GM12801 (cell line): ENCODE measurements around the gene KAT6B.

ENCODE experiments used
- TF ChIP-seq, protein P1 (sequence below): IDR thresholded peaks from one replicate; pipeline ENCODE4 v1.5.1; 2011; ENCODE audit warnings: control low read depth; ENCODE audit not compliant: insufficient read length; ENCODE audit errors: extremely low read depth

Gene KAT6B

DNA sequence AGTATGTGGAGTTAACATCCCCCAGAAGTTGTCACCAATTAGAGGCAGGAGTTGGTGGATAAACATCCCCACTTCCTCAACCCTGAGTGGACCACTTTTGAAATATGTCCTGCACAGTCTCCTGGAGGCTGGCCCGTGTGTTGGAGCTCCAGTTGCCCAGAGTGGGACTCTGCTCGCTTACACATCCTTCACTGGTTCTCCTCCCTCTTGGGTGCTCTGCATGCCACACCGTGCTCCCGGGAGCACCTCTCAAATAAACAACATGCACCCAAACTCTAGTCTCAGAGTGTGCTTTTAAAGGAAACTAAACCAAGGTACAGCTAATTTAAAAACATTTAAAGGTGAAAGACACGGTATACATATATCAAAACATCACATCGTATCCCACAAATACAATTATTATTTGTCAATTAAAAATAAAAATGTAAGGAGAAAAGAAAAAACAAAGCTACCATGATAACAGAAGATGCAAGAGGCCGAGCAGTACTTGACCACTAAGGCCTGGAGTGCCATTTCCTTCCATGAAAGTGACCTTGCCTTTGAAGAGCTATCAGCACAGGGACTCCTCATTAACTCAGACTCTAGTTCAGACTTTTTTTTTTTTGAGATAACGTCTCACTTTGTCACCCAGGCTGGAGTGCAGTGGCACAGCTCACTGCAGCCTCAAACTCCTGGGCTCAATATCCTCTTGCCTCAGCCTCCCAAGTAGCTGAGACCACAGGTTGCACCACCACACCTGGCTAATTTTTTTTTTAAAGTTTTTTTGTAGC, 237.2 kb downstream of the KAT6B start:
- TF ChIP-seq, protein P1, sequence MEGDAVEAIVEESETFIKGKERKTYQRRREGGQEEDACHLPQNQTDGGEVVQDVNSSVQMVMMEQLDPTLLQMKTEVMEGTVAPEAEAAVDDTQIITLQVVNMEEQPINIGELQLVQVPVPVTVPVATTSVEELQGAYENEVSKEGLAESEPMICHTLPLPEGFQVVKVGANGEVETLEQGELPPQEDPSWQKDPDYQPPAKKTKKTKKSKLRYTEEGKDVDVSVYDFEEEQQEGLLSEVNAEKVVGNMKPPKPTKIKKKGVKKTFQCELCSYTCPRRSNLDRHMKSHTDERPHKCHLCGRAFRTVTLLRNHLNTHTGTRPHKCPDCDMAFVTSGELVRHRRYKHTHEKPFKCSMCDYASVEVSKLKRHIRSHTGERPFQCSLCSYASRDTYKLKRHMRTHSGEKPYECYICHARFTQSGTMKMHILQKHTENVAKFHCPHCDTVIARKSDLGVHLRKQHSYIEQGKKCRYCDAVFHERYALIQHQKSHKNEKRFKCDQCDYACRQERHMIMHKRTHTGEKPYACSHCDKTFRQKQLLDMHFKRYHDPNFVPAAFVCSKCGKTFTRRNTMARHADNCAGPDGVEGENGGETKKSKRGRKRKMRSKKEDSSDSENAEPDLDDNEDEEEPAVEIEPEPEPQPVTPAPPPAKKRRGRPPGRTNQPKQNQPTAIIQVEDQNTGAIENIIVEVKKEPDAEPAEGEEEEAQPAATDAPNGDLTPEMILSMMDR: no peak

DNA sequence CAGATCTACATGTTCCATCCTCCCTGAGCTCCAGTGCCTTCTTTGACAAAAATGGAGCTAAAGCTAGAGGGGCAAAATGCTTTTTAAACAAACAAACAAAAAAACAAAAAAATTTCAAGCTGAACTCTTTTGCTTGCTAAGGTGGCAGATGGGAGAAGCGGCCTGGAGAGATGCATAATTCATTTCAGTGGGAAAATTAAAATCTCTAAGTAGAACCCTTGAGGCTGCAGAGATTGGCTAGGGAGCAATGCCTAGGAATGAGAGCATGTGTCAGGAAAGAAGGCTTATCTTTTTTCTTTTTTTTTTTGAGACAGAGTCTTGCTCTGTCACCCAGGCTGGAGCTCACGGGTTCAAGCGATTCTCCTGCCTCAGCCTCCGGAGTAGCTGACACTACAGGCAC, 238.7 kb downstream of the KAT6B start:
- TF ChIP-seq, protein P1: no peak

DNA sequence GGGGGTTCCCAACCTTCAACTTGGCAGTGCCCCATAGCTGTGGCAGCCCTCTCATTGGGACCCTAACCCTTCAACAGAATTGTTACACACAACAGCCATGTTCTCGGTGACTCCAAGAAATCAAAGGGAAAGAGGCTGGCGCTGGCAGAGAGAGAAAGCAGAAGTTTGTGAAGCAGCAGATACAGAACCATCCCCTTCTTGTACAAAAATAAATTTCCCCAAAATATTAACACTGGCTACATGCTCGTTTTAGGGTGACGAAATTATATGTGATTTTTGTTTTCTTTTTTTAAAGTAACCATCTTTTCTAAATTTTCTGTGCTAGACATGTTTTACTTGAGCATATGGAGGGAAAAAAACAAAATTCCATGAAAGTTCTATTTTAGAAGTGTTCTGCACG, 239.9 kb downstream of the KAT6B start:
- TF ChIP-seq, protein P1: no peak

DNA sequence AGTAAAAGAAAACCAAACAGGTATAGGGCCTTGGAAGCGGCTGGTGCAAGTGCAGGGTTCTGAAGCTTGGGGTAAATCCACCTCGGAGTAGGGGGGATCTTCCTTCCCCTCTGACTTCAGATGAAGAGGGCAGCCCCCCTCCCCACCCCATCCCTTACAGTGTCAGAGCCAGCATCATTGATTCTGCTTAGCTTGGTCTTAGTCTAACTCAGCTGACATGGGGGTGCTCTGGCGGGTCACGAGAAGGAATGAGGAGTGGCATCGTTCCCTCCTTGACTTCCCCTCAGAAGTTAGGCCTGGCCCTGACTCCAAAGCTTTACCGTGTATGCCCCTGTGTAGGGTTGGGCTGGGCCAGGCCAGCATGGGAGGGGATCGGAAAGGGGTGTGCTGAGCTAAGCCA, 240.9 kb downstream of the KAT6B start:
- TF ChIP-seq, protein P1: no peak

DNA sequence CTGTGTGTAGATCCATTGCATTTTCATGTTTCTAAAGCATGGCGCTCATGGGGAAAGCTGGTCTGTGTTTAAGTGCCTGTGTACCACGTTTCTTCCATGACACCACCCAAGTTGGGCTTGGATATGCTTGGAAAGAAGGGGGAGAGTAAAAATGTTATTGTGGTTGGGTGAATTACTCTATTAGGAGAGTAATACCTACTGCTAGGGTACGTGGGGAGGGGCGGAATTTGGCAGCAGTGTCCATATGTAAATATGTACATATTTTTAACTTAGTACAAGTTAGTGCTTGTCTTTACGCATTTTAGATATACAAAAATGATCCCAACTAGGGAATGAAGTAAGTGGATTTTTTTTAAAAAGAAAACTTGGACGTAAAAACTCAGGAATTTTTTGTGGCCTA, 242.1 kb downstream of the KAT6B start:
- TF ChIP-seq, protein P1: no peak

DNA sequence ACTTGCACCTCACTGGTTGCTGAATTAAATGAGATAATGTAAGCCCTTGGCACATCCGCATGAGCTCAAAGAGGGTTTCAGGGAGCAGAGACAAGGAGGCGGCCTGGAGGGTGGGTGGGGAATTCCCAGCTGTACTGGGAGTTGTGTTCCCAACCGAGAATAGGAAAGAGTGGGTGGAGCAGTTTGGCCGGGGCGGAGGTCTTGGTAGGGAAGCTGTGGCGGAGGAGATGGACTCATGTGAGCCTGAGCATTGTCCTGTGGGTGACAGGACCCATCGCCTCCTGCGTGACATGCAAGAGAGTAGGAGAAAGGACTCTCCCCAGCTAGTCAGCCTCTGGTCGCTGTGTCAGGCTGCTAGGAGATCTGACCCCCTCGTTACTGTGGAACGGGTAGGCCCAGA, 244.1 kb downstream of the KAT6B start:
- TF ChIP-seq, protein P1: no peak

DNA sequence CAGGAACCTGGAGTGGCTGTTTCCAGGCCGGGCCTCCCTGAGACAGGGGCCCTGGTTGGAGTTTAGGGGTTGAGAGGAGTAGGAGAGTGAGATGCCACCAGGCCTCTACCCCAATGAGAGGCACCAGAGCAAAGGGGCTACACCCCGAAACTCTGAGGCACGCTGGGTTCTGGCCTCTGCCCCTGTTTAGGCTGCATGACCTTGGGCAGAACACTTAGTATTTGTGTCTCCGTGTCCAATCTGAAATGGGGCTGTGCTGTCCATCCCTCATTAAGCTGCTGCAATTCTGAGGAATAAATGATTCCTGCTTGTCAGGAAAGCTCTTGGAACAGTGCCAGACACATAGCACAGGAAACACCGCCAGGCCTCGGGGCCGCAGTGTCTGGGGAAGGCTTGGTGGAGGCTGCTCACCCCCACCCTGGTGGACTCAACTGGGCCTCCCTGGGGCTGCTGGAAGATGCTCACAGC, 244.6 kb downstream of the KAT6B start:
- TF ChIP-seq, protein P1: no peak
